ENCODE results near the gene KSR2.

Gene KSR2

GRCh38 chr12:117437516-117438255, 531.1 kb downstream of the KSR2 start:
- DNase-seq = no peak

- no peak for DNase-seq
Measured at GRCh38 chr12:117433878-117434277, 534.9 kb downstream of the KSR2 start.

- no peak for DNase-seq
Measured at GRCh38 chr12:117430246-117430645, 538.5 kb downstream of the KSR2 start.

GRCh38 chr12:117427211-117427610, 541.6 kb downstream of the KSR2 start:
- no peak for DNase-seq

GRCh38 chr12:117421987-117422386, 546.8 kb downstream of the KSR2 start:
- DNase-seq = no peak

GRCh38 chr12:117421068-117421752, 547.6 kb downstream of the KSR2 start:
- no peak for DNase-seq

GRCh38 chr12:117417004-117417403, 551.8 kb downstream of the KSR2 start:
- no peak for DNase-seq

- no peak for DNase-seq
Measured at GRCh38 chr12:117412465-117413188, 556.2 kb downstream of the KSR2 start.

GRCh38 chr12:117409286-117409685, 559.5 kb downstream of the KSR2 start:
- DNase-seq = no peak

- no peak for DNase-seq
Measured at GRCh38 chr12:117408161-117408791, 560.5 kb downstream of the KSR2 start.

GRCh38 chr12:117404940-117405339, 563.9 kb downstream of the KSR2 start:
- DNase-seq = no peak

- no peak for DNase-seq
Measured at GRCh38 chr12:117404203-117404853, 564.5 kb downstream of the KSR2 start.

- DNase-seq = no peak
Measured at GRCh38 chr12:117403586-117404139, 565.1 kb downstream of the KSR2 start.
